ENCODE measurements around the gene PALM3.

The PALM3 gene

DNA sequence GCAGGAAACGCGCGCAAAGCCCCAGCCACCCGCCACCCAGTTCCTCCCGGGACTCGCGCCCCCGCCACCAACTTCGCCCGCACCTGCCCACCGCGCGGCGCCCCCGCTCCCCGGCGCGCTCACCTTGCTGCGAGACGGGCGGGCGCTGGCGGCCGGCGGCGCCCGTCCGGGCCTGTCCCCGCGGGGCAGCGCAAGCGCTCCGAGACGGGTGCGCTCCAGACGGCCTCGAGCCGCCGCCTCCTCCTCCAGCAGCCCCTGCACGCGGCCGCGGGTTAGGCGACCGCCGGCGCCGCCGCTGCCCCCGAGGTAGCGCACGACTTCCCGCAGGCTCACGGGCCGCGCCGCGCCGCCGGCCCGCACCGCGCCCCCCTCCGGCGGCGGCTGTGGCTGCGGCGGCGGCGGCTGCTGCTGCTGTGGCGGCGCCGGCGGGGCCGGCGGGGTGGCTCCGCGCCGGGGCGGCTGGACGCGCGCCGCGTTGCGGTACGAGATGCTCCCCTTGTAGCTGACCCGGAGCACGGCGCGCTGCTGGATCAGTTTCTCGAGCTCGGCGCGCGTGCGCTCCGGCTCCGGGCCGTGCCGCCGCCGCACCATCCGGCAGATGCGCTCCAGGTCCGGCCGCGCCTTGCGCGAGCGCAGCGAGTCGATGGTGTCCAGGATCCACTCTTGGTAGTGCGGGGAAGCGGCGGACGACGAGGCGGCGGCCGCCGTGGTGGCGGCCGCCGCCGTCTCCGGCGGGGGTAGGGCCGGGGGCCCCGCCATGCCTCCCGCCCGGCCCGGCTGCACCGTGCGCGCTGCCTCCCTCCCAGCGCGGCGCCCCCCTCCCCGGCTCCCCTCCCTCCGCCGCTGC lies 28.0 kb upstream of the PALM3 start:
- DNase-seq = peak; percentile 19 to 34 (median 27)

DNA sequence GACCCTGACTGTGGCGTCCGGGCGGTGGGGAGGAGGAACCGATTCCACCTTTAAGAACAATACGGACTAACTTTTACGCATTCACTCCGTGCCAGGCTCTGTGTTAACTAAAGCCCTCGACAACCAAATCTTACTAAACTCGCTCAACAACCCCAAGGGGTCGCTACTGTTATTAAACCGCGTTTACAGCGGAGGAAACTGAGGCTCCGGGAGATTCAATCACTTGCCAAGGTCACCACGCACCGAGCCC lies 27.5 kb upstream of the PALM3 start:
- DNase-seq = no peak

GRCh38 chr19:14088634-14089411 lies 26.9 kb upstream of the PALM3 start:
- no peak for DNase-seq

DNA sequence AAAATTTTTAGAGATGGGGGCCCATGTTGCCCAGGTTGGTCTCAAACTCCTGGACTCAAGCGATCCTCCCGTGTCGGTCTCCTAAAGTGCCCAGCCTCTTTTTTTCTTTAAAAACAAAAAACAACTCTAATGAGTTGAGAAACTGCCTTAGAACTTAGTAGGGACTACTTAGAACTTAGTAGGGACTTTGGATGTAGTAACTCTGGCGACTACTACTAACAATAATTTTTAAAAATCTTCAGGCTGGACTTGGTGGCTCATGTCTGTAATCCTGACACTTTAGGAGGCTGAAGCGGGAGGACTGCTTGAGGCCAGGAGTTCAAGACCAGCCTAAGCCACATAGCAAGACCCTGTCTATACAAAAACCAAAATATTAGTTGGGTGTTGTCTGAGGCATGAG lies 24.2 kb upstream of the PALM3 start:
- DNase-seq = no peak

DNA sequence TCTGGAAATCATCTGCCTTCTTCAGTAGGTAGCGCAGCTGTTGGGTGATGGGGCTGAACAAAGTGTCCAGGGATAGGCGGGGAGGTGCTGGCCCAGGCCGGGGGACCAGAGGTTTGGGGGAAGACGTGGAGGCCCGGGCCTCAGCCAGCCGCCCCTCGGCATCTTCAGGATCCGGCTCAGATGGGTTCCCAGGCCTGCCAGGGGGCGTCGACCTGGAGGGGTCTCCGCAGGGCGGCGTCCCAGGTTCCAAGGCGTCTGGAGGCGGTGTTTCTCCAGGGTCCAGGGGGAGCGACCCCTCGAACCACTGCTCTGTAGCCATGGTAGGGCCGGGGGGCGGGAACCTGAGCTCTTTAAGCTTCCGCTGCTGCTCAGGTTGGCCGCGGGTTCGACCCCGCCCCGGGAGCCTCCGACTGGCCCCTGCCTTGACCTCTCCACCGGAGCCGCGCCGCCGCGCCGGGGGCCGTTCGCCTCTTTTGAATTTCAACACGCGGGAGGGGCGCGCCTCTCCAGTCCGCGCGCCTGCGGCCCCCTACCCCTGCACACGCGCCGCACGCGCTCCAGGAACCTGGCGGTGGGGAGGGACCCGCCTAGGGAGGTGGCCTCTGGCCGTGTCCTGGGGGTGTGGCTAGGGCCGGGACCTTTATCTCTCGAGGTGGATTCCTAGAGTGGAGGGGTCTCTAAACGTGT lies 23.6 kb upstream of the PALM3 start, which contains the start of gene C19orf67:
TSS of gene C19orf67 (minus strand) at position 475 of the 687 bp plus-strand sequence. CDS start at position 319, 156 bp downstream.
- no peak for DNase-seq

GRCh38 chr19:14082675-14082960 lies 20.7 kb upstream of the PALM3 start:
- DNase-seq = no peak

DNA sequence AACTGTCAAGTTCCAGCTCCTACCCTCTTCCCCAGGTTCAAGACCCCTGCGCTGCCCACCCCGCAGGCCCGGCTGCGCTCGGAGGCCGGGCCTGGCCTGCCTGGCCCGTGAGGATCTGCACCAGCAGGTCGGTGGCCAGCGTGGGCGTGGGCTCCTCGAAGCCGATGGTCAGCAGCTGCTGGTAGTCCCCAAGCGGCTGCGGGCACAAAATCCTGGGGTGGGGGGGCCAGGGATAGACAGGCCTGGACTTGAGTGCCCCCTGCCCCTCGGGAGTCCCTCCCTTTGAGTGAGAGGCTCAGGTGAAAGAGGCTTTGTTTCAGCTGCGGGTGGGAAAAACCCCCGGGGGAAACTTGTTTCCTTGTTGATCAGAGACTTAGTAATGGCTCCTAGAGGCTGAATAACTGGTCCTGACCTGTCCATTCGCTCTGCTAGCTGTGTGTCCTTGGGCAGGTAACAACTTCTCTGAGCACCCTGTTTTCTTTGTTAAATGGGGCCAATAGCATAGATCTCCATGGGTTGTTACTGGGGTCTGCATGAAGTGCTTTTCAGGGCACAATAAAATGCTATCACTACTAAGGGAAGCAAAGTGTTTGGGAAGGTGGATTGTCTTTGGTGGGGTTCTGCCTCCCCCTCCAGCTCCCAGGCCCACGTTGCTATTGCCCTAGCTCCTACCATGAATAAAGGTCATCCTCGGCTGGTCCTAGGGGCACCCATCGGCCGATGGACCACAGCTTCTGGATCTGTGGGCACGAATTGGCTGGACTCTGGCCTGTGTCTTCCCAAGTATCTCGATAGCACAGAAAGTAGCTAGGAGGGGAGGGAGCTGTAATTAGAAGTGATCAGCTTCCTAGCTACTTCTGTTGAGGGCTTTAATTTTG lies 20.2 kb upstream of the PALM3 start:
- DNase-seq = no peak

GRCh38 chr19:14080887-14081796 lies 19.3 kb upstream of the PALM3 start:
- peak; percentile 96 to 98 (median 97) for DNase-seq

DNA sequence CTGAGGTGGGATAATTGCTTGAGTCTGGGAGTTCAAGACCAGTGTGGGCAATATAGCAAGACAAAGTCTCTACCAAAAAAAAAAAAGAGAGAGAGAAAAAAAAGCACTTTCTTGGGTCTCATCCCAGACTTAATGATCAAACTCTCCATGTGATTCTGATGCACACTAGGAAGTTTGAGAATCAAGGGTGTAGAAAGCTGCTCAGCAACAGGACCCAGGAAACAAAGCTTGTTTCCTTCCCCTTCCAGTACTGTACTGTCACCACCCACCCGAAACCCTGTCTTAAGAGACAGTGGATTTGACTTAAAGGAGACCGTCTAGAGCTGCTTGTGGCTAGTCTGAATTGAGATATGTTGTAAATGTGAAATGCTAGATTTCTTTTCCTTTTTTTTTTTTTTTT lies 16.5 kb upstream of the PALM3 start:
- DNase-seq = no peak

- DNase-seq = no peak
Observed at GRCh38 chr19:14073925-14074838, 12.3 kb upstream of the PALM3 start.

GRCh38 chr19:14073261-14073924 lies 11.5 kb upstream of the PALM3 start:
- peak; percentile 47 to 76 (median 61) for DNase-seq

DNA sequence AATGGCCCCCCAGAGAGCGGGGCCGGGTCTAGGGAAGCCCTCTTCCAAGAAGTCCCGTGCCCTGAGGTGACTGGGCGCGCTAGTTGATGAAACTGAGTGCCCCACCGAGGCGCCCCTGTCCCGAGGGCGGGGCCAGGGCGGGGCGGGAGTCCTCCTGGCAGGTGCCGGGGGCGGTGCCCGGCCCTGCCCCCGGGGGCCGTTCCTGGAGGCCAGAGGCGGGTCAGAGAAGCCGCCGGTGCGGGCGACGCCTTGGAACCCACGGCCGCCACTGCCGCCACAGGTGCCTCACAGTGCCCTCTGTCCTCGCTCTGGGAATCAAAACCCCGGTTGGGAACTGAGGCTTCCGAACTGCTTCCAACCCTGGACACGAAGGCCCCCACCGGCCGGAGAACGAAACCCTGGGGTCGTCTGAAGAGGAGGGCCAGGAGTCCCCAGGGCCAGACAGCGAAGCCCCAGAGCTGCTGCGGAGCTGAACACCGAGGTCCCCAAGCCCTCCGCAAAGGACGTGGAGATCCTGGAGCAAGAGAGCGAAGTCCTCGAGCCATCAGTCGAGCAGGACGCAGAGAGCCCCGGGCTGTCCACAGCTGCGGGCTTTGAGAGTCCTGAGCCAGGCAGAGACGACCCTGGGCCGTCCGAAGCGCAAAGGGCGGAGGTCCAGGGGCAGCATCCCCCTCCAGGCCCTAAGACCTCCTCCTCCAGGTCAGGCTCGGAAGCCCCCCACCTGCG lies 10.8 kb upstream of the PALM3 start, which contains the start of gene MISP3:
TSS of gene MISP3 (plus strand) at position 252 of the 726 bp plus-strand sequence. CDS start 524 bp downstream, outside the sequence.
- no peak for DNase-seq

- no peak for DNase-seq
Observed at GRCh38 chr19:14070268-14071050, 8.6 kb upstream of the PALM3 start.

DNA sequence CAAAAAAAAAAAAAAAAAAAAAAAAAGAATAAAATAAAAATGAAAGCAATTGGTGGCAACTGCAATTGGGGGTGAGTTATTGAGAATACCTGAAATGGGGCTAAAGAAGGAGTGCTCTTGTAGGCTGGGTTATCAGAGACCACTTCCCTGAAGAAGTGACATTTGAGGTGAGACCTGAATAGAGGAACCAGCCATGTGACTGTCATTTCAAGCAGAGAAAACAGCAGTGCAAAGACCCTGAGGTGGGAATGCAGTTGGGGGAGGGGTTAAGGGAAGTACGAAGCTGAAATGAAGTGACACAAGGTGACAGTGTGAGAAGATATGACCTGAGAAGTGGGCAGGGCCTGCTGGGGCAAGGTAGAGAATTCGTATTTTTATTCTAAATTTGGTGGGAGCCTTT lies 4.3 kb upstream of the PALM3 start:
- no peak for DNase-seq

DNA sequence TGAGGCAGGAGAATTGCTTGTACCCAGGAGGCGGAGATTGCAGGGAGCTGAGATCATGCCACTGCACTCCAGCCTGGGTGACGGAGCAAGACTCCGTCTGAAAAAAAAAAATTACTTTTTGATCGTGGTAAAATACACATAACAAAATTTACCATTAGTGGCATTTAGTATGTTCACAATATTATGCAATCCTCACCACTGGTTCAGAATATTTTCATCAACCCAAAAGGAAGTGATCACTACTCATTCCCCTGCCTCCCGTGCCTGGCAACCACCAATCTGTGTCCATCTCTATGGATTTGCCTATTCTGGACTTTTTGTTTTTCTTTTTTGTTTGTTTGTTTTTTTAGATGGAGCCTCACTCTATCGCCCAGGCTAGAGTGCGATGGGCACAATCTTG lies 1.2 kb upstream of the PALM3 start:
- no peak for DNase-seq

DNA sequence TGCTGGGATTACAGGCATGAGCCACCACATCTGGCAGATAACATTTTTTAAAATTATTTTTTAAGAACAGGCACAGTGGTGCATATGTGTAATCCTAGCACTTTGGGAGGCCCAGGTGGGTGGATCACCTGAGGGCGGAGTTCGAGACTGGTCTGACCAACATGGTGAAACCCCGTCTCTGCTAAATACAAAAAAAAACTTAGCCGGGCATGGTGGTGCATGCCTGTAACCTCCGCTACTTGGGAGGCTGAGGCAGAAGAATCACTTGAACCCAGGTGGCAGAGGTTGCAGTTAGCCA lies 631 bp upstream of the PALM3 start:
- no peak for DNase-seq

GRCh38 chr19:14061081-14061749 lies 661 bp downstream of the PALM3 start:
- no peak for DNase-seq

- DNase-seq = no peak
Observed at GRCh38 chr19:14059652-14060155, 2.2 kb downstream of the PALM3 start.

All from activated CD4-positive, CD25-positive, alpha-beta regulatory T cell (primary cell).